Hippocampal formation (tissue), 2 donors: ENCODE measurements around the gene APOC3.

Source experiments
- DNase-seq, 2 donors: peaks; one replicate each; lab custom pipeline; 2025; lab: John Stamatoyannopoulos, UW

APOC3 gene

DNA sequence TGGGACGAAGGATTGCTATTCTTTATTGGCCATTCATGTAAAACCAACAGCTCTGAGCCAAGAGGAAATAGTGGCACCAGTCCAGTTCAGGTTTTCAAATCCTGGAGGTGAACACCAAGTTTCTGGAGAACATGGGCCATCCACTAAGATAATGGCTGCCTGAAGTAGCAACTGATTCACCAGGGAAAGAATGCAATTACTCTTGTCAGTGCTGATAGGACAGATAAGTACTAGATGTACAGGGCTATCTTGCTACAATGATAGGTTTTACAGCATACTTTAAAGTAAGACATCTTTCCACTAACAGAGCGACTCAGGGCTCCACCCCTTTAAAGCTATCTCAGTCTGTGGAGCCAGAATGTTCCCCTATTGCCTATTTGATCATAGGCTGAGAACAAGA, 44.5 kb downstream of the APOC3 start:
- DNase-seq: no peak

DNA sequence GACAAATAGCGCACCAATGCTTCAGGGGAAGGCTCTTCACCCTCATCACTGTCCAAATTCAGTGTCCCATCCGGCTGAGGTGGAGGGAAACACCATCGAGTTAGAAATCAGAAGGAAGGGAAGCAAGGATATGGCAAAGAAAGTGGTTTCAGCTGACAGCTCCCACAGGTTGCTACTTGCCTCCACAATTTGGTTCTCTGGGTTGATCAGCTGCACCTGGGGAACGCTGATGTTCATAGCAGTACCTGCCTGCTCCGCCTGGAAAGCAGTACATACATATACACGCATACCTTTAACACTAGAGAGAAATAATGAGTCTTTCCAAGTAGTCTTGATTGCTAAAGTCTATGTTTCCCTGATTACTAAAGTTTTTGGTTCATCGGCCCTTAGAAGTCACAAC, 45.5 kb downstream of the APOC3 start:
- DNase-seq: no peak

DNA sequence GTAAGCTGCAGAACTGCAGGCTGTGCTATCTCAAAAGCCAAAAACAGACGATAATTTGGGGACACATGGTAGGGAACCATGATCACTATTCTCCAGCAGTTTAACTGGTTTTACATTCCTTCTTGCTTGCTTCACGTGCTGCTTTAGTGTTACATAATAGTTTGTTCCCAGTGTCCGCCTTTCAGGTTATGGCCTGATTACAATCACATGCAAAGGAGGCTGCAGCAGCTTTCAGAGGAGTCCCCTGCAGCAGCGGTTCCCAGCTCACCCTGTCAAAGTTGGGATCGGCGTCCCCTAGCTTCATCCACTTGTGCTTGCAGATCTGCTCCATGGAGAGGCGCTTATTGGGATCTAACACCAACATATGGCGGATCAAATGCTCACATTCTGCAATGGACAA, 46.9 kb downstream of the APOC3 start:
- no peak for DNase-seq

DNA sequence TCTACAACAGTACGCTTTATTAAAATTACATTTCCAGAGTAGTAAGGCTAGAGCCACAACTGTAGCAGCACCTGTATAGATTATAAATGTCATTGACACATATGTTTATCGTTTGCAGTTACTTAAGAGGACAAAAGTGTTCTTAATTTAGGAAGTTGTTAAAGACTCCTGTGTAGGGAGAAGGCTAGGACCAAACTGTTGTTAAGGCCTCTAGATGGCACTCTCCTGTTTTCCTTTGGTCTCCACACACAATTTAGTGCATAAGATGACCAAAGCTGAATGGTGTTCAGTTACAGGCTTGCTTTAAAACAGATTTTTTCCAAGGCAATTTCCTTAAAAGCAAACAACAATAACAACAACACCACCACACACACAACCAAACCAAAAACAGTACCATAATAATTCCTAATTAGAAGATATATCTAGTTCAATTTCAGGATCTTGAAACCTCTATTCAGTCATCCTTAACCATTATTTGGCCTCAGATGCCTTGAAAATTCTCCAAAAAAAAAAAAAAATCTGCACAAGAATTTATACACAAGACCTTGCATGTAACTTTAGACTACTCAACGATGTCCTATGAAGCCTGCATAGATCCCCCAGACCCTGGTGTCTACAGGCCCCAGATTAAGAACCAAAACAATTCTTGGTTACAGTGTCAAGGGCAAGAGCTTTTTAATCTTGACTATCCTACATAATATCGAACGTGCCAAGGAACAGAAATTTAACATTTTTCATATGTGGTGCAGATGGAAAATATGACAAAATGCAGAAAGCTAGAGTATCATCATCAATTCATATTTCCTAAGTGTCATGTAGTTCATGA, 50.3 kb downstream of the APOC3 start:
- peak in 1 of 2 donors; percentile 89 for DNase-seq

DNA sequence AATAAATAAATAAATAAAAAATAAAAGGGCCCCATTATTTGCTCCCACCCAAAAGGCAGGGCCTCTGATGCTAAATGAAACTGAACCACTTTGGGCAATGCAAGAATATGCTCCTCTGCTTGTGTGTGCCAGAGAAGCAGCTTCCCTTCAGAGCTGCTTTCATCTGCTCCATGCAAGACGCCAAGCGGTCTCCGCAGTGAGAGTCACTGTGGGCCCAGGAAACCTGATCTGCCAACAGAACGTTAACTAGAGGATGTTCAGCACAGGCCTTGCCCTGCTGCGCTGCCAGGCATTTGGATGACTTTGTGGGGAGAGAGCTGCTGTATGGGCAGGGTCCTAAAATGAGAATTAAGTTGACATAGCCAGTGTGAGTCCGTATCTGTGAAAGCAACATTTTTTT, 51.4 kb downstream of the APOC3 start:
- DNase-seq: peak in 1 of 2 donors; percentile 36

DNA sequence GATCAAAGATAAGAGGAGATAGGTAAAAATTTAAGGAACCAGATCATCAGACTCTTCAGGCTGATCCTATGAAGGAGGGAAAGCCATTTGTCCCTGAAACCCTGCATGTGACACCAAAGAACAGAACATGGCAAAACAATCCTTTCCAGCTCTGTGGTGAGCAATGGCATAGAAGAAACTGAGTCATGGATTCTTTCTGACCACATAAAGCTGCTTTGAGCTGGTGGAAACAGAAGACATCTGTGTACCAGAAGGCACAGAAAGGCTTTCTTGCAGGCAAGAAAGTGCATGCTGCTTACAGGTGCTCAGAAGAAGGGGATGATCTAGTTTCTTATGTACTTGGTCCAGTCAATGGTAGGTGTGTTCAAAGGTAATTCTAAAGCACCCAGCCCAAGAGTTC, 52.7 kb downstream of the APOC3 start:
- DNase-seq: no peak
